ENCODE results near the gene PLP2.
"Not testable (repeated sequence)": the region's sequence is repeated elsewhere in the genome, so short reads cannot be mapped to it uniquely, and the experiment has no call there.

The PLP2 gene

GRCh38 chrX:49142264-49142663 lies 29.4 kb upstream of the PLP2 start:
- DNase-seq (ENCODE audit: extremely low read depth, low read depth), result not testable (repeated sequence)
- TF ChIP-seq CTCF (IDR thresholded peaks at IDR 0.05; ENCODE audit: low read depth, low read length), result peak; percentile 36

GRCh38 chrX:49143154-49143553 lies 28.5 kb upstream of the PLP2 start:
- DNase-seq (ENCODE audit: extremely low read depth, low read depth), result not testable (repeated sequence)

GRCh38 chrX:49147282-49147681 lies 24.4 kb upstream of the PLP2 start:
- no peak for TF ChIP-seq CTCF (IDR thresholded peaks at IDR 0.05; ENCODE audit: low read depth, low read length)
- no peak for DNase-seq (ENCODE audit: extremely low read depth, low read depth)

GRCh38 chrX:49147936-49148335 lies 23.8 kb upstream of the PLP2 start:
- TF ChIP-seq CTCF (IDR thresholded peaks at IDR 0.05; ENCODE audit: low read depth, low read length), result no peak
- DNase-seq (ENCODE audit: extremely low read depth, low read depth), result no peak

- DNase-seq (ENCODE audit: extremely low read depth, low read depth), result not testable (repeated sequence)
Observed at GRCh38 chrX:49148390-49149100, 23.2 kb upstream of the PLP2 start.

GRCh38 chrX:49149291-49149690 lies 22.4 kb upstream of the PLP2 start:
- DNase-seq (ENCODE audit: extremely low read depth, low read depth), result not testable (repeated sequence)

GRCh38 chrX:49153467-49153866 lies 18.2 kb upstream of the PLP2 start:
- TF ChIP-seq CTCF (IDR thresholded peaks at IDR 0.05; ENCODE audit: low read depth, low read length), result no peak
- no peak for DNase-seq (ENCODE audit: extremely low read depth, low read depth)

- DNase-seq (ENCODE audit: extremely low read depth, low read depth), result no peak
- no peak for TF ChIP-seq CTCF (IDR thresholded peaks at IDR 0.05; ENCODE audit: low read depth, low read length)
Observed at GRCh38 chrX:49155243-49155899, 16.3 kb upstream of the PLP2 start.
